ENCODE results near the gene SPINT3. TPM values are rescaled to one million over a fixed set of nuclear protein-coding genes. Genes with fewer than 3 reads are reported as not detected.

The SPINT3 gene
- polyA plus RNA-seq, 3 donors, result not detected

DNA sequence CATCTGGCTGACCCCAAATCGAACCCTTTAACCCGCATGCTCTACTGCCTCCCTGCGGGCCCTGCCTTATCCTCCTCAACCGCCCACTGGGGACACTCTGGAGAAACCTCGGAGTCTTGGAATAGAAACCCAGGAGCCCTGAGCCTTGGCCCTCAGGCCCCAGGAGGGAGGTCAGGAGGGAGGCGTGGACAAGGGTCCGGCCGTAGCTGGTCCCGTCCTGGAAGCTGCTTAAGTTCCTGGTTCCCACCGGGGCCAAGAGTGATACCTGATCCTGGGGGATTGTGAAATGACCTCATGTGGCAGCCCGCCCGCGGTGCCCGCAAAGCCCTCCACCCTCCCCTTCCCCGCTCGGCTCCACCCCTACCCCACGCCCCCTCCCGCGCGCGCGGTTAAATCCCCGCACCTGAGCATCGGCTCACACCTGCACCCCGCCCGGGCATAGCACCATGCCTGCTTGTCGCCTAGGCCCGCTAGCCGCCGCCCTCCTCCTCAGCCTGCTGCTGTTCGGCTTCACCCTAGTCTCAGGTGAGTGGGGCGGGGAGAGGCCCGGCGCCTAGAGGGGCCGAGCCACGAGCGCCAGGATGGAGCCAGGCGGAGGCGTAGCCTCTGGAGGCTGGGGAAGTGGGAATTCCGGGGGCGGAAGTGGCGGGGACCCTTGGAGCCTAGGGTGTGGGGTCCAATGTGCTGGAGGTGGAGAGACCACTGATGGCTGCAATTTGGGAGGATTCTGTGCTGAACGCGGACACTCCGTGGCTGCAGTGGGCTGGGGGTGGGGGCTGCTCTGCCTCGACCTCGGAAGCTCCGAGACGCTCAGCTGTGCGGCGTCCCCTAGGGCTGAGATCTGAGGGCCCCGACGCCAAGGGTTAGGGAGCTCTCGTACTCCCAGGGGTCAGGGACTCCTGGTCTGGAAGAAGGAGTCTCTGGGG, 45.8 kb downstream of the SPINT3 start, which contains the start of gene WFDC2:
Gene WFDC2 (plus strand): TSS at position 418 of the 926 bp plus-strand sequence. CDS start 29 bp downstream, at position 447.
- 5 to 12% (median 10%) methylated on average over 54 of the region's 54 CpGs for WGBS, 3 donors
- H3K27ac ChIP-seq (ENCODE audit: low read depth, low read length), result no peak within 1 kb of the TSS

DNA sequence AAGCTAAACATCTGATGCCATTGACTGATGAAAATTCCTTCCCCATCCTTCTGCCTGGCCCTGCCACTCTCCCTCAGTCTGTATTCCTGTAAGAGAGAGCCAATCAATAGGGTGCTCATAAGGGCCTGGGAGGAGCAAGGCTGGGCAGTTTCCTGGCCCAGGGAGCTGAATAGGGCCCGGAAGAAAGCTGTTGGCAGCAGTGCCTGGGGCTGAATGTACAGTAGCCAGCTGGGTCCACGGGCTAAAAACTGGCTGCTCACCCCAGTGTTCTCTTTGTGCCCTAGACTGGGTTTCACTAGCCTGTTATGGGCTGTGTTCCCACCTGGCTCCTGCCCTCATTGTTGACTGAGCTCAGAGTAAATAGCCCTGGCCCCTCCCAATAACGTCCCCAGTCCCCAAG, 47.6 kb downstream of the SPINT3 start:
- WGBS, 3 donors, result 34 to 62% (median 39%) methylated on average over 3 of the region's 3 CpGs
- H3K27ac ChIP-seq (ENCODE audit: low read depth, low read length), result no peak overlapping the region

DNA sequence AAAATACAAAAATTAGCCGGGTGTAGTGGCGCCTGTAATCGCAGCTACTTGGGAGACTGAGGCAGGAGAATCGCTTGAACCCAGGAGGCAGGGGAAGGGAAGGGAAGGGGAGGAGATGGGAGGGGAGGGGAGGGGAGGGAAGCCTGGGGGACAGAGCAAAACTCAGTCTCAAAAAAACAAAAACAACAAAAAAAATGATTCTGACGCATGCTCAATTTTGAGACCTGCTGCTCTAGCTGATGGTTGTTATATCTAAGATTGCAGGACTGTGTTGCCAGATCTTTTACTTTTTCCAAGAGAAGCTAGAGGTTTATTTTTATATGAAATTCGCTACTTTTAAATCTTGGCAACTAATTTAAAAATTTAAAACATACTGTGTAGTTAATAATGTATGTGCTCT, 48.2 kb downstream of the SPINT3 start:
- no peak overlapping the region for H3K27ac ChIP-seq (ENCODE audit: low read depth, low read length)
- WGBS, 3 donors, result 82 to 89% (median 87%) methylated on average over 6 of the region's 6 CpGs

DNA sequence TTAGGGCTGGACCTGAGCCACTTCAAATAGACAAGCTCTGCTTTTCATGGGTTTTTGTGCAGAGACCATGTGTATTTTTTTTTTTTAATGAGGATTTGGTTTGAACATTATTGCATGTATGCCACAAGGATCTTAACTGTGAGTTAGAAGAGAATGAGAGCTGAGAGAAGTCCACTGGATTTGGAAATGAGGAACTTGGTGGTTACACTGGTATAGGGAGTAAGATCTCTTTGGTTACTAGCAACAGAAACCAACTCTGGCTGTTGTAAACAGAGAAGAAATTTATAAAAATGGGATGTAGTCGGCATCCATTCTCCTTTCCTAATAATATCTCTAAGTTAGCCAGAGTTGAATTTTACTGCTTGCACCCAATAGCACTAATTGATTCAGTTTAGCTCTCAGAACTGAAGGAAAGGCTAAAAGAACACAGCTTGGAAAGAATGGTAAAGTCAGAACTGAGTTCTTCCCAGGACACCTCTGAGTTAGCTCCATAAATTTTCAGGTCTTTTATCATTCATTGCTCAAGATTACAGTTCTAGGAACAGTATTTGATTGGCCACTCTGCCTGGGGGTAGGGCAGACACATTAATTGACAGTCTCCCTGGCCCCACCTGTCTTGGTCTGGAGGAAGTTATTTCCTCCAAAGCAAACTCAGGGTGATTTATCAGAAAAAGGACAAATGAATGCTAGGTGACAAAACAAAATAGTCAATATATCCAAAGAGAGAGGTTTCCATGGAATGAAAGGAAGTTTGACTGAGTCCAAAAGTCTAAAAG, 49.7 kb downstream of the SPINT3 start:
- 27 to 36% (median 32%) methylated on average over 1 of the region's 1 CpG for whole genome bisulfite sequencing, 3 donors
- H3K27ac ChIP-seq (ENCODE audit: low read depth, low read length), result no peak overlapping the region

DNA sequence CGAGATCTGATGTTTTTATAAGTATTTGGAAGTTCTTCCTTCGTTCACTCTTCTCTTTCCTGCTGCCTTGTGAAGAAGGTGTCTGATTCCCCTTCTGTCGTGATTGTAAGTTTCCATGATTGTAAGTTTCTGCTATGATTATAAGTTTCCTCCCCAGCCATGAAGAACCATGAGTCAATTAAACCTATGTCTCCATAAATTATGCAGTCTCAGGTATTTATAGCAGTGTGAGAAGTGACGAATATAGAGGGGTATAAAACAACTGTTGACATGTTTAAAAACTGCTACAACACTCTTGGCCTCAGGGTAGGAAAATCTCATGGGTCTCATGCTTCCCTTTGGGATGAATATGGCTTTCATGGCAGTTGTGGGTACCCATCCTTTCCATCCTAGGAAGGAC, 51.7 kb downstream of the SPINT3 start:
- 60 to 74% (median 66%) methylated on average over 4 of the region's 4 CpGs for WGBS, 3 donors
- no peak overlapping the region for H3K27ac ChIP-seq (ENCODE audit: low read depth, low read length)

DNA sequence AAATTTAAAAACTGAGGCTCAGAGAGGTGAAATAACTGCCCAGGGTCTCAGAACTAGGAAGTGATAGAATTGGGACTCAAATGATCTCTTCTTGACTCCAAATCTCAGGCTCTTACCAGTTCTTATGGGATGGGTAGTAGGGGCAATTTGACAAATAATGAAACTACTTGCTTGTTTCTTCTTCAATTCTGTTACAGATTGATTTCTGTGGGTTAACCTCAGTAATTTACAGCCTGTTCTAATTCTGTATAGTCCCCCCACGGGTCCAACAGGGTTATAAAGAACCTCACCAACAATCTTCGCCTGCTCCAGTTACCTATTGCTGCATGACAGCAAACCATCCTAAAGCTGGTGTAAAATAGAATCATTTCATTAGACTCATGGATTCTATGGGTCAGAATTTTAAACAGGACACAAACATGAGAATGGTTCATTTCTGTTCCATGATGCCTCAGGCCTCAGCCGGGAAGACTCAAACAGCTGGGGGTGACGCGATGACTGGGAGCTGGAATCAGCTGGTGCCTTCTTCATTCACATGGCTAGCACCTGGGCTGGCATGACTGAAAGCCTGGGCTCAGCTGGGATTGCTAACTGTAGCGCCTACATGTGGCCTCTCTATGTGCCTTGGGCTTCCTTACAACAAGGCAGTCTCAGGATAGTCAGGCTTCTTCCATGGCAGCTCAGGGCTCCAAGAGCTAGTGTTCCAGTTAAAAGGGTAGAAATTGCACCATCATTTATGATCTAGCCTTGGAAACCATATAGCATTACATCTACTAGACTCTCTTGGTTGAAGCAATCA, 52.5 kb downstream of the SPINT3 start:
- H3K27ac ChIP-seq (ENCODE audit: low read depth, low read length), result no peak overlapping the region
- 85 to 89% (median 86%) methylated on average over 6 of the region's 6 CpGs for WGBS, 3 donors

Other genes starting within 250 kb of the SPINT3 start
- 100 to 1,000 TPM in 1 of 3 donors, under 1 TPM in 1, not detected in 1; 0.19 to 233 TPM for gene RBPJL, start 208.8 kb downstream of the SPINT3 start, polyA plus RNA-seq
- 1 to 10 TPM in 1 of 3 donors, under 1 TPM in 1, not detected in 1; 0.07 to 4.8 TPM for gene MATN4, start 207.3 kb downstream of the SPINT3 start, polyA plus RNA-seq
- 100 to 1,000 TPM in 1 of 3 donors, 10 to 100 TPM in 2; 25.0 to 105 (median 51.1) TPM for gene SDC4, start 167.2 kb downstream of the SPINT3 start, polyA plus RNA-seq
- 10 to 100 TPM; 13.2 to 29.5 (median 21.6) TPM for gene SYS1, start 152.5 kb downstream of the SPINT3 start, polyA plus RNA-seq
- gene TP53TG5, start 137.3 kb downstream of the SPINT3 start, polyA plus RNA-seq, result under 1 TPM in 2 of 3 donors, not detected in 1; 0.02 to 0.04 TPM
- 10 to 100 TPM; 29.0 to 48.0 (median 31.3) TPM for gene DBNDD2, start 107.3 kb downstream of the SPINT3 start, polyA plus RNA-seq
- gene PIGT, start 99.5 kb downstream of the SPINT3 start, polyA plus RNA-seq, result 10 to 100 TPM; 45.9 to 73.5 (median 62.2) TPM
- gene WFDC2, start 45.9 kb downstream of the SPINT3 start, polyA plus RNA-seq, result 1 to 10 TPM; 4.3 to 9.5 (median 9.2) TPM
- not detected for gene WFDC6, start 23.9 kb upstream of the SPINT3 start, polyA plus RNA-seq
- gene EPPIN, start 31.8 kb upstream of the SPINT3 start, polyA plus RNA-seq, result not detected
- gene WFDC8, start 63.7 kb upstream of the SPINT3 start, polyA plus RNA-seq, result not detected
- gene WFDC10A, start 114.1 kb upstream of the SPINT3 start, polyA plus RNA-seq, result not detected
- gene WFDC9, start 115.7 kb upstream of the SPINT3 start, polyA plus RNA-seq, result not detected
- gene WFDC11, start 154.6 kb upstream of the SPINT3 start, polyA plus RNA-seq, result not detected
- not detected for gene WFDC13, start 186.4 kb upstream of the SPINT3 start, polyA plus RNA-seq
- not detected for gene WFDC10B, start 189.4 kb upstream of the SPINT3 start, polyA plus RNA-seq
- not detected for gene SPINT4, start 206.7 kb upstream of the SPINT3 start, polyA plus RNA-seq

Data from adipose tissue (tissue), 3 donors.